Activated CD4-positive, alpha-beta memory T cell treated with anti-CD3 and anti-CD28 coated beads, Interleukin-2, amount 10 ng/mL, durations not matched to agents 7 days and 5 days (primary cell): ENCODE data around the gene NOL12. TPM values are rescaled to one million over a fixed set of nuclear protein-coding genes. Genes with fewer than 3 reads are reported as not detected.

Source experiments
- total RNA-seq, 2 experiments: library from RNA; stranded (reverse); gene quantifications; one replicate each; pipeline ENCODE4 v1.2.3, GENCODE V29; 2021

NOL12 gene
- total RNA-seq, 2 experiments from 2014 or later = 36.6 to 36.9 TPM

Other genes starting within 250 kb of the NOL12 start
- gene MFNG, start 200.0 kb upstream of the NOL12 start, total RNA-seq = 100 to 1,000 TPM; 200 to 203 TPM
- under 1 TPM in 1 of 2 experiments, not detected in 1; 0.08 TPM for gene CARD10, start 166.9 kb upstream of the NOL12 start, total RNA-seq
- gene CDC42EP1, start 125.9 kb upstream of the NOL12 start, total RNA-seq = 1 to 10 TPM in 1 of 2 experiments, under 1 TPM in 1; 0.95 to 1.1 TPM
- not detected for gene LGALS2, start 106.3 kb upstream of the NOL12 start, total RNA-seq
- 10 to 100 TPM; 59.5 to 64.4 TPM for gene GGA1, start 77.5 kb upstream of the NOL12 start, total RNA-seq
- gene SH3BP1, start 46.7 kb upstream of the NOL12 start, total RNA-seq = 100 to 1,000 TPM; 161 to 162 TPM
- 10 to 100 TPM; 19.1 to 21.6 TPM for gene PDXP, start 27.6 kb upstream of the NOL12 start, total RNA-seq
- gene LGALS1, start 10.7 kb upstream of the NOL12 start, total RNA-seq = 1,000 to 10,000 TPM; 2,209 to 2,240 TPM
- gene TRIOBP, start 10.7 kb downstream of the NOL12 start, total RNA-seq = 10 to 100 TPM; 40.9 to 42.7 TPM
- 10 to 100 TPM; 13.2 to 14.1 TPM for gene GCAT, start 121.6 kb downstream of the NOL12 start, total RNA-seq
- gene GALR3, start 137.0 kb downstream of the NOL12 start, total RNA-seq = not detected
- gene ANKRD54, start 158.0 kb downstream of the NOL12 start, total RNA-seq = 10 to 100 TPM; 22.1 TPM
- 100 to 1,000 TPM; 331 to 348 TPM for gene EIF3L, start 163.1 kb downstream of the NOL12 start, total RNA-seq
- gene MICALL1, start 220.0 kb downstream of the NOL12 start, total RNA-seq = 10 to 100 TPM; 21.8 to 24.1 TPM